ENCODE results near the gene ZNF708.
A peak's percentile ranks its signal among the peaks of the same experiment; 100 is the strongest.
"Not testable (repeated sequence)": the region's sequence is repeated elsewhere in the genome, so short reads cannot be mapped to it uniquely, and the experiment has no call there.

ZNF708 gene

DNA sequence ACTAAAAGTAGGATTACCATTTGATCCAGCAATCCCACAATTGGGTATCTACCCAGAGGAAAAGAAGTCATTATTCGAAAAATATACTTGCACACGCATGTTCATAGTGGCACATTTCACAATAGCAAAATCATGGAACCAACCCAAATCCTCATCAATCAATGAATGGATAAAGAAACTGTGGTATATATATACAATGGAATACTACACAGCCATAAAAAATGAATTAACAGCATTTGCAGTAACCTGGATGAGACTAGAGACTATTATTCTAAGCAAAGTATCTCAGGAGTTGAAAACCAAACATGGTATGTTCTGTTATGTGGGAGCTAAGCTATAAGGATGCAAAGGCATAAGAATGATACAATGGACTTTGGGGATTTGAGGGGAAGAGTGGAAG lies 3.0 kb downstream of the ZNF708 start:
- DNase-seq (ENCODE audit: low read depth), result no peak
- TF ChIP-seq, protein P1, sequence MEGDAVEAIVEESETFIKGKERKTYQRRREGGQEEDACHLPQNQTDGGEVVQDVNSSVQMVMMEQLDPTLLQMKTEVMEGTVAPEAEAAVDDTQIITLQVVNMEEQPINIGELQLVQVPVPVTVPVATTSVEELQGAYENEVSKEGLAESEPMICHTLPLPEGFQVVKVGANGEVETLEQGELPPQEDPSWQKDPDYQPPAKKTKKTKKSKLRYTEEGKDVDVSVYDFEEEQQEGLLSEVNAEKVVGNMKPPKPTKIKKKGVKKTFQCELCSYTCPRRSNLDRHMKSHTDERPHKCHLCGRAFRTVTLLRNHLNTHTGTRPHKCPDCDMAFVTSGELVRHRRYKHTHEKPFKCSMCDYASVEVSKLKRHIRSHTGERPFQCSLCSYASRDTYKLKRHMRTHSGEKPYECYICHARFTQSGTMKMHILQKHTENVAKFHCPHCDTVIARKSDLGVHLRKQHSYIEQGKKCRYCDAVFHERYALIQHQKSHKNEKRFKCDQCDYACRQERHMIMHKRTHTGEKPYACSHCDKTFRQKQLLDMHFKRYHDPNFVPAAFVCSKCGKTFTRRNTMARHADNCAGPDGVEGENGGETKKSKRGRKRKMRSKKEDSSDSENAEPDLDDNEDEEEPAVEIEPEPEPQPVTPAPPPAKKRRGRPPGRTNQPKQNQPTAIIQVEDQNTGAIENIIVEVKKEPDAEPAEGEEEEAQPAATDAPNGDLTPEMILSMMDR (conservative IDR thresholded peaks at IDR 0.05; ENCODE audit: low read depth, low read length), result no peak
- H3K4me3 ChIP-seq (ENCODE audit: low read depth, low read length), result no peak overlapping the region

DNA sequence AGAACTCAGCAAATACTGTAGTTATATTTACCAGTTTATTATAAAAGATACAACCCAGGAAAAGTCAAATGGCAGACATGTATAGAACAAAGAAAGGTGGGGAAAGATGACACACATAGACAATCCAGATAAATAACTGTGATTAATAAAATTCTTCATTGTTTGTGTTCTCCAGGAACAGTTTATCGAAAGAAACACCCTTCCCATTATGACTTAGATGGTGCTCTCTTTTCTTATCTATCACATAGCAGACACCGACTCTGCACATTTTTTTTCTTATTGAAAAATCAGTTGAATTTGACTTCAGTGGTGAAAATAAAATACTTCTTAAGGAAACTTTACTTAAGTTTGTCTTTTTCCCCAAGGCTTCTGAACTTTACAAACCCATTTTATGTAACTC lies 6.2 kb downstream of the ZNF708 start:
- no peak overlapping the region for H3K4me3 ChIP-seq (ENCODE audit: low read depth, low read length)
- DNase-seq (ENCODE audit: low read depth), result no peak
- TF ChIP-seq, protein P1 (conservative IDR thresholded peaks at IDR 0.05; ENCODE audit: low read depth, low read length), result no peak

DNA sequence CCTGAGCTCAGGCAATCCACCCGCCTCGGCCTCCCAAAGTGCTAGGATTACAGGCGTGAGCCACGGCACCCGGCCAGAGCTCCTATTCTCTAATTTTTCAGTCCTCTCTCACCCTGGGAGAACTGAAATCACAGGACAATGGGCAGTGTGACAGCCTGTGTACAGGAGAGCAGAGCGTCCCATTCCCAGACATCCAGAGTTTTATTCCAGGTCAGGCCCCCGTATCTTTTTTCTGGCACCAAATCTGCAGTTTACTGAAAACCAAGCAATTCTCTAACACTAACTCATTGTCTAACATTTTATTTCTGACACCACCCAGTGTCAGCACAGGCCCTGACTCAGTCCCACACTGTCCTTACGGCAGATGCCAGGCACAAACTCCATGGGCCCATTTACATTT lies 6.7 kb downstream of the ZNF708 start:
- DNase-seq (ENCODE audit: low read depth), result no peak
- TF ChIP-seq, protein P1 (conservative IDR thresholded peaks at IDR 0.05; ENCODE audit: low read depth, low read length), result no peak
- no peak overlapping the region for H3K4me3 ChIP-seq (ENCODE audit: low read depth, low read length)

DNA sequence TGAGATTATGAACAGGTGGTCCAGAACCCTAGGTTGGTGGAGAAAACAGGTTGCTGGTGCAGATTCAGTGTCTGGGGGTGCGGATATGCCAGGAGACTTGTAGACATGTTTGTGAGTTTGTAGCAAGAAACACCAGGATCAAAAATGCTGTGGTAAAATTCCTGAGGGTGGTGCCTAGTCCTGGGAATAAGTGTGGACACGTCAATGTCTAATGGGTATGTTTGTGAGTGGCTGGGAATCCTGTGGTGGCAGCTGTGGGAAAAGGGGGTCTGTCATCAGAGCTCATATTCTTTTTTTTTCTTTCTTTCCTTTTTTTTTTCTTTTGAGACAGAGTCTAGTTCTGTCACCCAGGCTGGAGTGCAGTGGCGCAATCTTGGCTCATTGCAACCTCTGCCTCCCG lies 7.2 kb downstream of the ZNF708 start:
- TF ChIP-seq, protein P1 (conservative IDR thresholded peaks at IDR 0.05; ENCODE audit: low read depth, low read length), result no peak
- no peak overlapping the region for H3K4me3 ChIP-seq (ENCODE audit: low read depth, low read length)
- peak; percentile 8 for DNase-seq (ENCODE audit: low read depth)

DNA sequence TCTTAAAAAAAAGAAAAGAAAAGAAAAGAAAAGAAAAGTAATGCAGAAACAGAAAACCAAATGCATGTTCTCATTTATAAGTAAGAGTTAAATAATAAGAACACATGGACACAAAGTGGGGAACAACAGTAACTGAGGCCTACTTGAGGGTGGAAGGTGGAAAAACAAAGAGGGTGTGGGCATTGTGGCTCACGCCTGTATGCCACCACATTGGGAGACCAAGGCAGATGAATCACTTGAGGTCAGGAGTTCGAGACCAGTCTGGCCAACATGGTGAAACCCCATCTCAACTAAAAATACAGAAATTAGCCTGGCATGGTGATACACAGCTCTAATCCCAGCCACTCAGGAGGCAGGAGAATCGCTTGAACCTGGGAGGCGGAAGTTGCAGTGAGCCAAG lies 8.1 kb downstream of the ZNF708 start:
- TF ChIP-seq, protein P1 (conservative IDR thresholded peaks at IDR 0.05; ENCODE audit: low read depth, low read length), result no peak
- DNase-seq (ENCODE audit: low read depth), result no peak
- H3K4me3 ChIP-seq (ENCODE audit: low read depth, low read length), result no peak overlapping the region

DNA sequence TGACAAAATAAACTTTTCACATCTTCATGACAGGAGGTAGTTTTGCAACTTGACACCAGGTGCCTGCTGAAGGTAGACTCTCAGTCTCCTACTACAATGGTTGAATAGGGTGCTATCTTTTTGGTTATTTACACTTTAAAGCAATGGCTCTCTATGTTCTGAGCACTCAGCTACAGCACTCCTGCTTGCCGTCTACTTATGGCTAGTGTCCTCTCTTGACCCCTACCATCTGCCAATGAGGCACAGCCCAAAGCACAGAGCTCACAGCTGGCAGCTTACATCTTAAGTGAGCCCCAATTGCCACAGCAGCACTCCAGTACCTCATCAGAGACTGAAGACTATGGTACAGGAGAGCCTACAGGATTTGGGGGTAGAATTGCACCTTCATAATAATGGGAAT lies 11.4 kb downstream of the ZNF708 start:
- H3K4me3 ChIP-seq (ENCODE audit: low read depth, low read length), result no peak overlapping the region
- DNase-seq (ENCODE audit: low read depth), result no peak
- TF ChIP-seq, protein P1 (conservative IDR thresholded peaks at IDR 0.05; ENCODE audit: low read depth, low read length), result no peak

DNA sequence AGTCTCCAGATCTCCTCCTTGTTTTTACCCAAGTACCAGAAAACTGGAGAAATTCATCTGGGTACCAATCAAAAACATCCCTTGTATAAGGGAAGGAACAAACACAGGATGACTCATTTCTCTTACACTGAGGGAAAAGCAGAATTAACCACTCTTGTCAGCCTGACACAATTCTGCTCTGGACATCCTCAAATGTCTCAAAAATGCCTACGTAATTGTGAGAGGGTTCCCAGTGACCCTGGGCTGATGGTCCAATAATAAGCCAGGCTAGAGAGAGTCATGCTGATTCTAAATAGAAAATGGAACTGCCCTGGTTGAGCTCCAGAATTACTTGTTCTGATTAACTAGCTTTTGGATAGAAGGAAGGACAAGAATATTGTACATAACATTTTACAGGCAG lies 14.5 kb downstream of the ZNF708 start:
- H3K4me3 ChIP-seq (ENCODE audit: low read depth, low read length), result no peak overlapping the region
- TF ChIP-seq, protein P1 (conservative IDR thresholded peaks at IDR 0.05; ENCODE audit: low read depth, low read length), result no peak
- peak; percentile 17 for DNase-seq (ENCODE audit: low read depth)

DNA sequence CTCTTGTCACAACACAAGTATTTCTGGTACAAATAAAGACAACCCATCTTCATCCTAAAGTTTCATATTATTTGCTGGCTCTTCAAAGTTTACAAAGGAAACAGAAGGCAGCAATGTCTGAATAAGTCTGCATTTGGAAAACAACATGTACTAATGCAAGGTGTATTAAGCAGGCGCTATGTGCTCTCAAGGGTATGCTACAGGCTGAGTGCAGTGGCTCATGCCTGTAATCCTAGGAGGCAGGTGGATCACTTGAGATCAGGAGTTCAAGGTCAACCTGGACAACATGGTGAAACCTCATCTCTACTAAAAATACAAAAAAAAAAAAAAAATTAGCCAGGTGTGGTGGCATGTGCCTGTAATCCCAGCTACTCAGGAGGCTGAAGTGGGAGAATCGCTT lies 16.4 kb downstream of the ZNF708 start:
- DNase-seq (ENCODE audit: low read depth); H3K4me3 ChIP-seq (ENCODE audit: low read depth, low read length): not testable (repeated sequence)

All from choroid plexus epithelial cell (primary cell).